Esophagus mucosa (tissue), 1 donor: ENCODE measurements around the gene OGFOD2. TPM values are rescaled to one million over a fixed set of nuclear protein-coding genes. Genes with fewer than 3 reads are reported as not detected.
"Not testable (repeated sequence)": the region's sequence is repeated elsewhere in the genome, so short reads cannot be mapped to it uniquely, and the experiment has no call there.

Experiments
- ATAC-seq: fragments of 200-7000 bp; cut with Tn5 transposase; one replicate; pipeline ENCODE4 v1.9.1; 2020
- total RNA-seq: library from RNA; stranded (reverse); gene quantifications from one replicate; pipeline ENCODE4 v1.2.4, GENCODE V29; 2023
- donor health status: DM: yes; HTN: yes; CAD: no.

The OGFOD2 gene
- total RNA-seq, 1 donor from 2014 or later, result 14.7 TPM

DNA sequence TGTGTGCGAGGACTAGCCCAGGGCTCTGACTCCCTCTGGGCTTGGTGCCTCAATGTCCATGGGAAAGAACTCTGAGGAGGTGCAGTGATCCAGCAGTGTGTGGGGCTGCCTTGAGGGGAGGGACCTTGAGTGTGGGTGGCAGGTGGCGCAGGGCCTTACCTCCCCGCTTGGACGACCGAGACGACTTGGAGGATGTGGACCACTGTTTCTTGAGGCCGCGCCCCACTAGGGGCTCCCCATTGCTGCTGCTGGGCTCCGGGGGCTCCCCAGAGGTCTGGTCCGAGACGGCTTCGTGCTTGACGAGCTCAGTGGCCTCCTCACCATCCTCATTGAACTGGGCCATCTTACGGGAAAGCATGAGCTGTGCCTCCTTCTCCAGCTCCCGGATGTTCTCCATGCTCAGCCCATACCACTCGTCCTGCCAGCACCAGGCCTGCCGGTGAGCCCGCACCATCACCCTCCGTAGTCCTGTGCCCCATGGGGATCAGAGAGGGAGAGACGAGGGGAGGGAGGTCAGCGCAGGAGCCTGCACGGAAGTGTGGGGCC lies 30.1 kb downstream of the OGFOD2 start:
- ATAC-seq, result no peak

DNA sequence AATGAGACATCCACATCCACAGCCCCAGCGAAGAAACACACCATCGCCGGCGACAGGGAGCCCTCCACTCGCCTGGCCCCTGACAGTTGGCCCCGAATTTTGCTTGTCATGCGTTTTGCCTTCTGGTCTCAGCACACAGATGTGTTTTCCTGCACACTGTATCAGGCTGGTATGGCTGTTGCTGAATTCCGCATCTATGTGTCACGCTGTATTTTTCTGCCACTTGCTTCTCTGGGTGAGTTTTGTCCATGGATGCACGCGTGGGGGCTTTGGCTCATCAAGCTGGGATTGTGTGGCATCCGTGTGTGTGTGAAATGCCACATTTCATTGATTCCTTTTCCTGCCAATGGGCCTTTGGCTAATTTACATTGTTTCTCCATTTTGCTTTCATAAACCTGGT lies 31.9 kb downstream of the OGFOD2 start:
- no peak for ATAC-seq

DNA sequence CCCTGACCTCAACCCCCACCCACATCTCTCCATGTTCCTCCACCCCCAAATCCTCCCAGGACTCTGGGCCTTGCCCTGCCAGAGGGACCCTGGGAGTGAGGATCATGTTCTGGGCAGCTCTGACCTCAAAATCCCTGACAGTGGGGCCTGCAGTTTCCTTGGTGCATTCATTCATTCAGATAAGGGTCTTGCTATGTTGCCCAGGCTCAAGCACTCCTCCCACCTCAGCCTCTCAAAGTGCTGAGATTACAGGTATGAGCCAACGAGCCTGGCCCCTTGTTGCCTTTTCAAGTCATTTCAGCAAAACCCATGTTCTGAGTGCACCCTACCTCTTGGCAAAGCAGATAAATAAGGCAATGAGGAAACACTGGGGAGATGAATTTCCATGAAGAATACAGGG lies 35.1 kb downstream of the OGFOD2 start:
- no peak for ATAC-seq

DNA sequence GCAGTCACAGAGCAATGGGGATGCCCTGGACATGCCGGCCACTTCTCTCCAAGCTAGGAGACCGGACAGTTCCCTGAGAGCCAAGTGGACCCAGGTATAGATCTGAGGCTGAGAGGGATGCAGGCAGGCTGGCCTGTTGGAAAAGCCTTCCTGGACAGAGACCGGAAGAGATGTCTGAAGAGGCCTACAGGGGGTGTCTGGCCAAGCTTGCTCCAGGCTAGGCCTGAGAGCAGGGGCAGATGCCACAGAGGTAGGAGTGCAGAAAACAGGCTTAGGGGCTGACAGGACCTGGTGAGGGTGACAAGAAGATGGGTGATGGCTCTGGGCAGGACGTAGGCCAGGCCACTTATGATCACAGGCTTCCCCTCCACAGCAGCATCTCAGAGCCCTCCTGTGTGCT lies 35.6 kb downstream of the OGFOD2 start:
- ATAC-seq, result peak; percentile 14

DNA sequence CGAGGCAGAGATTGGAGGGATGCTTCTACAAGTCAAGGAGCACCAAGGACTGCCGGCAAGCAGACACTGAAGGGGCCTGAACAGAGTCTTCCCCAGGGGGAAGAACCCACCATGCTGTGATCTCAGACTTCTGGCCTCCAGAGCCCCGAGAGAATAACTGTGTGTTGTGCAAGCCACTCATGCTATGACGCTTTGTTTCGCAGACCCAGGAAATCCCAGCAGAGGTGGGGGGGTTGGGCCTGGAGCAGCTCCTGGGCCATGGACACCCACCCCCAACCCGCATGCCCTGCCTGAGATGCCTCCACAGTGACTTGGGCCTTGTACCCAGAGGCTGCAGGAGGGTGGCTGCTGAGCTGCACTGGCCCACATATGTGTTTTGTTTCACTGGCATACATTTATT lies 36.7 kb downstream of the OGFOD2 start:
- no peak for ATAC-seq

DNA sequence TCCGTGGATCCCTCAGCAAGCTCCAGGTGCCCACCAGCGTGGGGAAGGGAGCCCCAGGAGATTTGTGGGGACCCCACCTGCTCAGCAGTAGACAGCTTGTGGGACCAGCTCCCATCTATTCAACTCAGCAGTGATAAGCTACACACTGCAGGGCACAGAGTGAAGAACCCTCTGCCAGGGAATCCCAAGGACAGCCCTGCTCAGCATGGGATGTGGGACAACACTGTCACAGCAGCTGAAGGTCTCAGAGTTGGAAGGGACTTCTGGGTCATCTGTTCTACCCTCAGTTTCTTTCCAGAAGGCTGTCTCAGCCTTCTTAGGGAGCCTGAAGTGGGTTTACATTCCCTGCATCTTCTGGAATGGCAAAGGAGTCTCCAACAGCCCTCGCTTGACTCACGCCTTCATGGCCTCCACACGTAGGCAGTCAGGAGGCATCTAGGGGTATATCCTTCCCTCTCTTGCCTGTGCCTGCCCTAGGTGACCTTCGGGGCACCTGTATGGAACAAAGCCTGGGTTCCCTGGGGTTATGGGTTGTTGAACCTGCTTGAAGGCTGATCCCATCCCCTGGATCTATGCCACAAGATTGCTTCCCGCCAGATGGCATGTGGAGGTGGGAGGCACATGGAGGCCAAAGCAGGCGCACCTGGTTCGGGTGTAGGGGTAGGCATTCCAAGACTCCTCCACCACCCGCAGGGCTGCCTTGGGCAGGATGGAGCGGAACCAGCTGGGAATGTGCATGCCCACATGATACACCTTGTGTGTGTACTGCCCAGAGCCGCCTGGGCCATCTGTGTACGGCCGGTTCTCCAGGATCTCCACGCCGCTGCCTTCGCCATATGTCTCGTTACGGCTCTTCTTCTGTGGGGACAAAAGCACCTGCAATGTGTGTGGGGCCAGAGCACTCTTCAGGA lies 38.4 kb downstream of the OGFOD2 start:
- ATAC-seq, result no peak

DNA sequence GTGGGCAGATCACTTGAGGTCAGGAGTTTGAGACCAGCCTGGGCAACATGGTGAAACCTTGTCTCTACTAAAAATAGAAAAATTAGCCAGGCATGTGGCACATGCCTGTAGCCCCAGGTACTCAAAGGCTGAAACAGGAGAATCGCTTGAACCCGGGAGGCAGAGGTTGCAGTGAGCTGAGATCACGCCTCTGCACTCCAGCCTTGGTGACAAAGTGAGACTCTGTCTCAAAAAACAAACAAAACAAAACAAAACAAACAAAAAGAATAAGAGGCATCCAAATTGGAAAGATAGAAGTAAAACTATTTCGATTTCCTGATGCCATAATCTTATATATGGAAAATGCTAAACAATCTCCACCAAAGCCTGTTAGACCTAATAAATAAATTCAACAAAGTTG lies 39.4 kb downstream of the OGFOD2 start:
- not testable (repeated sequence) for ATAC-seq

DNA sequence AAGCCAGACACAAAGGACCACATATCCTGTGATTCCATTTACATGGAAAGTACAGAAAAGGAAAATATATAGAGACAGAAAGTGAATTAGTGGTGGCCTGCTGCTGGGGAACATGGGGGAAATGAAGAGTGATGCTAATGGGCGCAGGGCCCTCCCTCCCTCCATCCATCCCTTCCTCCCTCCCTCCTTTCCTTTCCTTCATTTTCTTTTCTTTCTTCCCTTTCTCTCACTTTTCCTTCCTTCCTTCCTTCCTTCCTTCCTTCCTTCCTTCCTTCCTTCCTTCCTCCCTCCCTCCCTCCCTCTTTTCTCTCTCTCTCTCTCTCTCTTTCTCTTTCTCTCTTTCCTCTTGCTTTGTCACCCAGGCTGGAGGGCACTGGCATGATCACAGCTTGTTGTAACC lies 42.7 kb downstream of the OGFOD2 start:
- no peak for ATAC-seq

DNA sequence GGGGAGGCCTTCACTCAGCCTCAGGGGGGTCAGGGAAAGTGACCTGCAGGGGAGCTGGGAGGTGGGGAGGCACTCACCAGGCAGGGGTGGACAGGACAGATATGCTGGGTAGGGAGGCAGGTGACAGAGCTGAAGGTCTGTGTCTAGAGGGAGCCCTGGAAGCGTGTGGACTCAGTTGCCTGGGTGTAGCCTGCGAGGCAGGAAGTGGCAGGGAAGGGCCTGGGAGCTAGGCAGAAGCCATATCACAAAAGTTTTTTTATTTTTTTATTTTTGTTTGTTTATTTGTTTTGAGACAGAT lies 44.7 kb downstream of the OGFOD2 start:
- ATAC-seq, result no peak

DNA sequence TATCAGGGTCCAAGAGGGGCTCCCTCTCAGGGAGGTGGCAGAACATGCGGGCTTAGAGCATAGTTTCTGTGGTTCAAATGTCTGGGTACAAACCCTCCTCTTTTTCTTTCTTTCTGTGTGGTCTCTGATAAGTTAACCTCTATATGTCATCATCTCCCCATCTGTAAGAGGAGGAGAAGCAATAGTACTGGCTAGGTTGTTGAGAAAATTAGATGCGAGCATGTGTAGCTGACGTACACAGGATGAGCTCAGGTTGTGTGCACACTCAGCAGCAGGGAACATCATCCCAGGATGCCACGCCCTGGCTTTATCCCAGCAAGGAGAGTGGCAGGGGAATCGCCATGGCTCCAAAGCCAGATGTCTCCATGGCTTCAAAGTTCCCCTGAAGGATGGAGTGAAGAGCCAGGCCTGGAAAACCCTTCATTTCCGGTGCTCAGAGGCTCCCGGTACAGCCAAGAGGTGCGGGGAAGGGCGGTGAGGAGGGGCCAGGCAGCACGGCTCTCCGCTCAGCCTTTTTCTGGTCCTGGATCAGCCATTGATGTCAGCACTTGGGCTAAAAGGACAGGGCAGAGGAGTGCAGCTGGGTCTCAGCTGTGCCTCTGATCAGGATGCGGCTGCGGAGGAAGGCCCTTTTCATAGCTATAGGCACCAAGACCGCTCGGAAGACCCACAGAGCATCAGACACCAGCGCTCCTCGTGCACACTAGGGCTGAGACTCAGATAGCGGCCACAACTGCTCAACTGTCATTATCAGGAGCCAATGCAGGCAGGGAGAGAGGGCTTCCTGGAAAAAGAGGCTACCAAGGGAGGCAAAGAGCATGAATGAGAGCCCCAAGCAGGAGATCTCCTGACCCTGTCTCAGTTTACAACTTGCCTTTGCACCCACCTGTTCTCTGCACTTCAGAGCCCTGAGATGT lies 46.9 kb downstream of the OGFOD2 start:
- no peak for ATAC-seq

DNA sequence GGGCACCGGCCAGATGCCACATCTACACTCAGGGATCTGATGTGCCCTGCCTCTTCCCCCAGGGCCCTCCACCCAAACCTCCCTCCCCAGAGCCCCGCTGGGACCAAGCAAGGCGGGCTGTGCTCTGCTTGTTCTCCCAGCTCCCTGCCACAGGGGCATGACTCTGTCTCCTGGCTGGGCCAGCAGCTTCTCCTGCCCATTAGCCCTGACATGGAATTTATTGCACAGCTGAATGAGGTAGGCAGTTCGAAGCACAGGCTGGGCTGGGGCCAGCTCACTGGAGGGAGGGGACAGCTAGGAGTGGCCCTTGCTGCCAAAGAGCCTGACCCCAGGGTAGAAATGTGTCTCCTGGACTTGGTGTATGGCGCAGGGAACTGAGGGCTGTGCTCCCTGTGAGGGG lies 47.8 kb downstream of the OGFOD2 start:
- ATAC-seq, result no peak

DNA sequence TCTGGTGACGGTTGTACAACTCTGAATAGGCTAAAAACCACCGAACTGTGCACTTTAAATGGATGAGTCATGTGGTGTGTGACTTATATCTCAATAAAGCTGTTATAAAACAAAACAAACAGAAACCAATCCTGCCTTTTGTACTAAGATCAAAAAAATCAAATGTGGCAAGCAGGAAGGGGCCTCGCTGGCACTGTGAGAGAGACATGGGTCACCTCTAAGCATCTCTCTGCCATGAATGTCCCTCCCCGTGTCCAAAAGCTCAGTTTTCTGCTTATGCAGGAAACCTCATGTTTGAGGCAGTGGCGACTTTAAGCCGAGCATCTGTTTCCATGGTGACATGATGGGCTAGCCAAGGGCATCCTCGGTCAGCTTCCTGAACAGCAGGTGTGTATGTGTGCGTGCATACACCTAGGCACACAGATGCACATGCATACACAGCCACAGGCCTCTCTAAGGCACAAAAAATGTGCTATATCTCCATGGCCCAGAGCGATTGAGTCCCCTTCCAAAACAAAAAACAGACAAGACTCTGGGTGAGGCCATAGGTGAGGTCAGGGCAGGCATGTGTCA lies 49.9 kb downstream of the OGFOD2 start:
- ATAC-seq, result peak; percentile 27

DNA sequence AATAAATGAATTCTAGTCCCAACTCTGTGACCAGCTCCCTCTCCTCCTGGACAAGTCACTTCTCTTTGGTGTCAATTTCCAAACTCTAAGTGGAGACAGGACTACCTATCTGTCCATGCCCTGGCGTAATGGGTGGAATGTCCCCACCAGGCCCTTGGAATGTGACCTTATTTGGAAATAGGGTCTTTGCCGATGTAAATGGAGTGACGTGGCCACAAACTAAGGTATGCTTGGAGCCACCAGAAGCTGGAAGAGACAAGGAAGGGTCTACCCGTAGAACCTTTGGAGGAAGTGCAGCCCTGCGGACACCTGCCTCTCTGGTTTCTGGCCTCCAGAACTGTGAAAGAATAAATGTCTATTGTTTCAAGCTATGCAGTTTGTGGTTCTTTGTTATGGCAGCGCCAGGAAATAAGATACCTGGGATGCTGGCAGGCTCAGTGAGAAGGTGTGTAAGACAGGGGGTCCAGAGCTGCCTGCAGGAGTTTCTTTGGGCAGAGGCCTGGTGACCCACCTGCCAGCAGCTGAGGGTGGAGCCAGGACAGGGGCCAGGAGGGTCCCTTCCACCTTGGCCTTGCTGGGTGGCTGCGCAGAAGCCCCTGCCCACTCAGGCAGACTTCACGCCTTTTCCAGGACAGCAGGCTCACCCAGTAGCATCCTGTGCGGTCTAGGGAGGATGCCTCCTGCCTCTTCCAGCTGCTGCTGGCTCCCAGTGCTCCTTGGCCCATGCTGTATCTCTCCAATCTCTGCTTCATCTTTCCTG lies 51.2 kb downstream of the OGFOD2 start:
- no peak for ATAC-seq

DNA sequence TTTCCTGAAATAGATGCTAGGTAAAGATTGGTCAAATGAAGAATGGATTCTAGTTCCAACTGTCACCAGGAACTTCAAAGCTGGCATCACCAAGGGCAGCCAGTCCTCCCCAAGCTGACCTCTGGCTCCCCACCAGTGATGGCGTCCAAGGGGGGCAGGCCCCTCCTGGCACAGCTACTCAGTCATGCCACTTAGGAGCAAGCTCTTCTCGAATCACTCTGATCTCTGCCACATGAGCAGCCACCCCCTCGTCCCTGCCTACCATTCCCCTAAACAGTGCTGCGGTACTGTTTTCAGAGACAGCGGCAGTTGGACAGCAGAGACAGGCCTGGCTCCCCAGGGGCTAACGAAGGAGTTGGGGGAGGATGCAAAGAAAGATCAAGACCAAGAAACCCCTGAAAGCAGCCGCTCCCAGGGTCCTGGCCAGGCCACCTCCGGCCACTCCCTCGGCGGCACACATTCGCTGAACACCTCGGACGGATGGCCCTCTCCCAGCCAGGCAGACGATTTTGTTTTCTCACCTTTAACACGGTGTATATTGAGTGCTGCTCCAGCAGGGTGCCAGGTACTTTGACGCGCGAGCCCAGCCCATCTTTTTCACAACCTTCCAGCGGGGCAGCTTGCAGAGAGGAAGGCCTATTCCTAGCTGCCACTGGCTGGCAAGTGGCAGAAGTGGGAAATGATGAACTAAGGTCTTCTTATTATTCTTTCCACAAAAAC lies 52.8 kb downstream of the OGFOD2 start:
- ATAC-seq, result no peak

DNA sequence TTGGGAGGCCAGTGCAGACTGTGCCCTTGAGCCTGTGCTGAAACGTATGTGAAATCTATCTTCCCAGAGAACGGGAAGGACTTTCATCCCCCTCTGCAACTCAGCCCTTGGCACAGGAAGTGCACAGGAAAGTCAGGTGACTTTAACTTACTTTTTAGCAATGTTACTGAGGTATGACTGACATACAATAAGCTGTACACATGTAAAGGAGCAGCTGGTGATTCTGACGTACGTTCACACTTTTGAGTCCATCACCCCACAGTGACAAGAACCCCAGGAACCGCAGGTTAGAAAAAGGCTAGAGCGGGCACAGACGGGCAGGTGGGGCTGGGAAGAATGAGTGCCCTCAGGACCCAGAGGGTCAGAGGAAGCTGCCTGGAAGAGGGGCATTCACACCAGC lies 53.4 kb downstream of the OGFOD2 start:
- no peak for ATAC-seq

DNA sequence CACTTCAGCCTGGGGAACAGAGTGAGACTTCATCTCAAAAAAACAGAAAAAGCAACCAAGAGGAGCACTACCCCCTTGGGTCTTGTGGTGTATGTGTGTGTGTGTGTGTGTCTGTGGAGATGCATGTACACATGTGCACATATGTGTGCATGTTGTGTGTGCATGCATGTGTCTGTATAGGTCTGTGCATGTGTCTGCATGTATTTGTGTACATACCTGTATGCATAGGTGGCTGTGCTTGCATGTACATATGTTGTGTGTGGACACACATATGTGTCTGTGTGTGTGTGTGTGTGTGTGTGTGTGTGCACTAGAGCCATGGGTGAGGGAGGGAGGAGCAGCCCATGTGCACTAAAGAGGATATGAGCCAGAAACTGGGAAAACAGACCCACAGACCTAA lies 54.5 kb downstream of the OGFOD2 start:
- no peak for ATAC-seq

Other genes starting within 250 kb of the OGFOD2 start
- gene HCAR1, start 244.4 kb upstream of the OGFOD2 start, total RNA-seq, result 0.08 TPM
- 39.0 TPM for gene DENR, start 222.4 kb upstream of the OGFOD2 start, total RNA-seq
- 0.24 TPM for gene CCDC62, start 200.7 kb upstream of the OGFOD2 start, total RNA-seq
- 26.4 TPM for gene HIP1R, start 139.8 kb upstream of the OGFOD2 start, total RNA-seq
- gene VPS37B, start 79.1 kb upstream of the OGFOD2 start, total RNA-seq, result 51.4 TPM
- gene ABCB9, start 8.8 kb upstream of the OGFOD2 start, total RNA-seq, result 4.9 TPM
- gene ARL6IP4, start 5.4 kb downstream of the OGFOD2 start, total RNA-seq, result 134 TPM
- 8.3 TPM for gene PITPNM2, start 175.8 kb downstream of the OGFOD2 start, total RNA-seq